Measurements from ENCODE around the gene MAN2C1.
A peak's percentile ranks its signal among the peaks of the same experiment; 100 is the strongest.

MAN2C1 gene

GRCh38 chr15:75361361-75361988 is 6.9 kb downstream of the MAN2C1 start:
- H3K4ac ChIP-seq (ENCODE audit: low read length) = no peak overlapping the region
- H3K4me2 ChIP-seq (ENCODE audit: insufficient read depth, low read length, poor library complexity, severe bottlenecking) = no peak overlapping the region
- H2BK15ac ChIP-seq (ENCODE audit: low read length) = no peak overlapping the region
- no peak overlapping the region for H2BK5ac ChIP-seq (ENCODE audit: low read length)
- peaks cover 0 to 2% of the 10 kb centered on the region in 2 donors for H3K9me3 ChIP-seq (replicated peaks in 1 of 2; ENCODE audit: control insufficient read depth in 2 of 2, insufficient read depth in 1 of 2, low read depth in 1 of 2, low read length in 2 of 2)
- WGBS, 2 donors (ENCODE audit: extremely low coverage in 2 of 2, insufficient read length in 2 of 2, insufficient replicate concordance in 1 of 2) = no CpG with 5 or more reads among the region's 10 CpGs
- no peak overlapping the region for H3K4me3 ChIP-seq (ENCODE audit: low read length in 2 of 2)
- no peaks in the 10 kb centered on the region for H3K4me1 ChIP-seq (ENCODE audit: control insufficient read depth in 2 of 2, insufficient read depth in 1 of 2, low read depth in 1 of 2, low read length in 2 of 2)
- H3K79me1 ChIP-seq (ENCODE audit: low read depth, low read length) = no peaks in the 10 kb centered on the region
- H3K27me3 ChIP-seq (ENCODE audit: control insufficient read depth in 3 of 3, insufficient read depth in 3 of 3, low read depth in 1 of 3, low read length in 3 of 3) = no peaks in the 10 kb centered on the region
- H3K36me3 ChIP-seq (replicated peaks in 1 of 2; ENCODE audit: control insufficient read depth in 2 of 2, insufficient read depth in 2 of 2, low read length in 2 of 2) = peaks cover 36 to 89% of the 10 kb centered on the region in 2 donors
- no peak overlapping the region for H2BK12ac ChIP-seq (ENCODE audit: low read length)
- H4K91ac ChIP-seq (ENCODE audit: low read depth, low read length, poor library complexity) = no peak overlapping the region
- H2AK5ac ChIP-seq (ENCODE audit: low read depth, low read length) = no peak overlapping the region
- H2AFZ ChIP-seq (ENCODE audit: low read length) = no peak overlapping the region
- no peak overlapping the region for H3K27ac ChIP-seq (replicated peaks; ENCODE audit: low read length)
- H3K9ac ChIP-seq (ENCODE audit: low read depth, low read length, poor library complexity) = no peak overlapping the region
- no peak overlapping the region for H2BK120ac ChIP-seq (ENCODE audit: low read depth, low read length)
- DNase-seq (ENCODE audit: low spot score) = no peak
- no peak overlapping the region for H3K23ac ChIP-seq (ENCODE audit: low read depth, low read length, poor library complexity)
- H4K8ac ChIP-seq (ENCODE audit: low read depth, low read length) = no peak overlapping the region
- H3K18ac ChIP-seq (ENCODE audit: low read length) = no peak overlapping the region
- H3K14ac ChIP-seq (ENCODE audit: low read length) = no peak overlapping the region

DNA sequence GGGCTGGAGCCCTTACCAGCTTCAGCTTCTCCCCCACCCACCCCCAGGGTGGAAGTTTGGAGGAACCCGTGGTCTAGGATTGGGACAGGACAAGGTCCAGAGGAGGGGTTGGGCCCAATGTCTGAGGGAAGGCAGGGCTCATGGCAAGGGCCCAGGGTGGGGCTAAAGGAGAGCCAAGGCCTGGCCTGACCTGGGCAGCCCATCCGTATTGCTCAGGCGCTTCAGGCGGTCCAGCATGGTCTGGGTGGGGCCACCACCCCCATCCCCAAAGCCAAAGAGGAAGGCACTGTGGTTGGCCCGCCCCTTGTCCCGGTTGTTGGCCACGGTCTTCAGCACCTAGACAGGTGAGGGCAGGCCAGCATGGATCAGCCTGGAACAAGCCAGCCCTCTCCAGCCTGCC is 7.6 kb downstream of the MAN2C1 start:
- H4K91ac ChIP-seq (ENCODE audit: low read depth, low read length, poor library complexity) = no peak overlapping the region
- H3K9me3 ChIP-seq (replicated peaks in 1 of 2; ENCODE audit: control insufficient read depth in 2 of 2, insufficient read depth in 1 of 2, low read depth in 1 of 2, low read length in 2 of 2) = peaks cover 0 to 2% of the 10 kb centered on the region in 2 donors
- no peak overlapping the region for H4K8ac ChIP-seq (ENCODE audit: low read depth, low read length)
- DNase-seq (ENCODE audit: low spot score) = no peak
- no peak overlapping the region for H3K4me2 ChIP-seq (ENCODE audit: insufficient read depth, low read length, poor library complexity, severe bottlenecking)
- no peak overlapping the region for H2AFZ ChIP-seq (ENCODE audit: low read length)
- no peak overlapping the region for H2BK15ac ChIP-seq (ENCODE audit: low read length)
- H3K4ac ChIP-seq (ENCODE audit: low read length) = no peak overlapping the region
- no peaks in the 10 kb centered on the region for H3K79me1 ChIP-seq (ENCODE audit: low read depth, low read length)
- H2BK12ac ChIP-seq (ENCODE audit: low read length) = no peak overlapping the region
- peaks cover 40 to 89% of the 10 kb centered on the region in 2 donors for H3K36me3 ChIP-seq (replicated peaks in 1 of 2; ENCODE audit: control insufficient read depth in 2 of 2, insufficient read depth in 2 of 2, low read length in 2 of 2)
- H3K9ac ChIP-seq (ENCODE audit: low read depth, low read length, poor library complexity) = peak overlapping the region; percentile 81
- no peak overlapping the region for H3K27ac ChIP-seq (replicated peaks; ENCODE audit: low read length)
- H3K4me1 ChIP-seq (ENCODE audit: control insufficient read depth in 2 of 2, insufficient read depth in 1 of 2, low read depth in 1 of 2, low read length in 2 of 2) = no peaks in the 10 kb centered on the region
- no peak overlapping the region for H3K14ac ChIP-seq (ENCODE audit: low read length)
- H2BK5ac ChIP-seq (ENCODE audit: low read length) = no peak overlapping the region
- H2BK120ac ChIP-seq (ENCODE audit: low read depth, low read length) = no peak overlapping the region
- no peak overlapping the region for H3K4me3 ChIP-seq (ENCODE audit: low read length in 2 of 2)
- H3K27me3 ChIP-seq (ENCODE audit: control insufficient read depth in 3 of 3, insufficient read depth in 3 of 3, low read depth in 1 of 3, low read length in 3 of 3) = no peaks in the 10 kb centered on the region
- no peak overlapping the region for H3K23ac ChIP-seq (ENCODE audit: low read depth, low read length, poor library complexity)
- no peak overlapping the region for H3K18ac ChIP-seq (ENCODE audit: low read length)
- WGBS, 2 donors (ENCODE audit: extremely low coverage in 2 of 2, insufficient read length in 2 of 2, insufficient replicate concordance in 1 of 2) = no CpG with 5 or more reads among the region's 7 CpGs
- H2AK5ac ChIP-seq (ENCODE audit: low read depth, low read length) = no peak overlapping the region

DNA sequence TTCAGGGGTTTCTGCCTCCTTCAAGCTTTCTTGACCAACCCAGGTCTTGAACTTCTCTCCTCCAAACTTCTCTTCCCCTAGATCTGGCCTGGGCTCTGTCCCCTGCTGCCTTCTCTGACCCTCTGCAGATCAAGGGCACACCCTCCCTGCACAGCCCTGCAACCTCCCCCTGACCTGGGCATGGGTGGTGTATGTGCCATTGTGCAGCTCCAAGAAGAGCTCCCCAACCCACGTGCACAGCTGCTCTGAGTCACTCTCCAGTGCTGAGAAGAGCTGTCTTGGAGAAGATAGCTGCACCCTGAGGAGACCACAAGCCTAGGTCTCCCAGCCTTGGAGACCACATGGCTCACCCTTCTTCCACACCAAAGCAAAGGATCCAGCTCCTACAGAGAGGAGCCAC is 8.0 kb downstream of the MAN2C1 start:
- Histone ChIP-seq H2AFZ (ENCODE audit: low read length) (no peak overlapping the region), H3K9me3 (replicated peaks in 1 of 2; ENCODE audit: control insufficient read depth in 2 of 2, insufficient read depth in 1 of 2, low read depth in 1 of 2, low read length in 2 of 2) (peaks cover 0 to 2% of the 10 kb centered on the region in 2 donors), H3K4me2 (ENCODE audit: insufficient read depth, low read length, poor library complexity, severe bottlenecking) (no peak overlapping the region), H3K27me3 (ENCODE audit: control insufficient read depth in 3 of 3, insufficient read depth in 3 of 3, low read depth in 1 of 3, low read length in 3 of 3) (no peaks in the 10 kb centered on the region), H3K27ac (replicated peaks; ENCODE audit: low read length) (no peak overlapping the region), H2BK12ac (ENCODE audit: low read length) (no peak overlapping the region), H3K36me3 (replicated peaks in 1 of 2; ENCODE audit: control insufficient read depth in 2 of 2, insufficient read depth in 2 of 2, low read length in 2 of 2) (peaks cover 40 to 87% of the 10 kb centered on the region in 2 donors), H3K4ac (ENCODE audit: low read length) (no peak overlapping the region), H4K8ac (ENCODE audit: low read depth, low read length) (no peak overlapping the region), H3K9ac (ENCODE audit: low read depth, low read length, poor library complexity) (no peak overlapping the region), H2BK120ac (ENCODE audit: low read depth, low read length) (no peak overlapping the region), H4K91ac (ENCODE audit: low read depth, low read length, poor library complexity) (no peak overlapping the region), H3K79me1 (ENCODE audit: low read depth, low read length) (no peaks in the 10 kb centered on the region), H3K4me1 (ENCODE audit: control insufficient read depth in 2 of 2, insufficient read depth in 1 of 2, low read depth in 1 of 2, low read length in 2 of 2) (no peaks in the 10 kb centered on the region), H3K23ac (ENCODE audit: low read depth, low read length, poor library complexity) (no peak overlapping the region), H2BK5ac (ENCODE audit: low read length) (no peak overlapping the region), H3K4me3 (ENCODE audit: low read length in 2 of 2) (no peak overlapping the region), H2BK15ac (ENCODE audit: low read length) (no peak overlapping the region), H3K14ac (ENCODE audit: low read length) (no peak overlapping the region), H2AK5ac (ENCODE audit: low read depth, low read length) (no peak overlapping the region), H3K18ac (ENCODE audit: low read length) (no peak overlapping the region)
- no peak for DNase-seq (ENCODE audit: low spot score)
- WGBS, 2 donors (ENCODE audit: extremely low coverage in 2 of 2, insufficient read length in 2 of 2, insufficient replicate concordance in 1 of 2) = no CpG with 5 or more reads among the region's 1 CpG

DNA sequence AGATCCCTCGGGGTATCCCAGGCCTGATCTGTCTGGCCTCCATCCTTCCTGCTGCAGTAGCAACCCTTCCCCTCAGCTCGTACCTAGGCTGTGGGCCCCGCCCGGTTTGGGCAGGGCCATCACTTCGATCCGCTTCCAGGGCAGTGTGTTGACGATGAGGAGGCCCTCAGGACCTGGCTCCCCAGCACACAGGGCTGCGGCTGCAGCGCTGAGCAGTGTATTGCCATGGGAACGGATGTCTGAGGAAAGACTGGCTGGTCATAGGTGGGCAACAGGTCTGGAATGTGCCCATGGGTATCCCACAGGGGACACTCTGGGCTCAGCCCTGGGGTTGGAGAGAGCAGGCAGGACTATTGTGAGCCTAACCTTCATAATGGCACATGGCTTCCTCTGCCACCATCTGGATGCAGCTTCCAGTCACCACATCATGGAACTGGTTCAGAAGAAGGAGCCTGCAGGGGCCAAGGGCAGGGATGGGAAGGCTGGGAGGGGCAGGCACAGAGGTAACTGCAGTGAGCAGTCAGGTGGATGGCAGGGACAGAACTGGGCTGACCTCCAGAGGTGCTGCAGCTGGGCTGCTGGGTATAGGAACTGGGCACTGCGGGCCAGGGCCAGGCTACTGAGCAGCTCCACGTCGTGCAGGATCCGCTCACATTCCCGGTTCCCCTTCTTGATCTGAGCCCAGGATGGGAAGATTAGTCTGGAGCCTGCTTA is 8.7 kb downstream of the MAN2C1 start:
- Histone ChIP-seq H3K9me3 (replicated peaks in 1 of 2; ENCODE audit: control insufficient read depth in 2 of 2, insufficient read depth in 1 of 2, low read depth in 1 of 2, low read length in 2 of 2) (peaks cover 0 to 2% of the 10 kb centered on the region in 2 donors), H3K4me1 (ENCODE audit: control insufficient read depth in 2 of 2, insufficient read depth in 1 of 2, low read depth in 1 of 2, low read length in 2 of 2) (no peaks in the 10 kb centered on the region), H3K4ac (ENCODE audit: low read length) (no peak overlapping the region), H3K27me3 (ENCODE audit: control insufficient read depth in 3 of 3, insufficient read depth in 3 of 3, low read depth in 1 of 3, low read length in 3 of 3) (no peaks in the 10 kb centered on the region), H2BK12ac (ENCODE audit: low read length) (no peak overlapping the region), H4K8ac (ENCODE audit: low read depth, low read length) (no peak overlapping the region), H3K18ac (ENCODE audit: low read length) (no peak overlapping the region), H3K27ac (replicated peaks; ENCODE audit: low read length) (no peak overlapping the region), H3K23ac (ENCODE audit: low read depth, low read length, poor library complexity) (no peak overlapping the region), H2BK120ac (ENCODE audit: low read depth, low read length) (no peak overlapping the region), H2AFZ (ENCODE audit: low read length) (no peak overlapping the region), H3K14ac (ENCODE audit: low read length) (no peak overlapping the region), H3K79me1 (ENCODE audit: low read depth, low read length) (no peaks in the 10 kb centered on the region), H3K9ac (ENCODE audit: low read depth, low read length, poor library complexity) (no peak overlapping the region), H3K4me3 (ENCODE audit: low read length in 2 of 2) (no peak overlapping the region), H2AK5ac (ENCODE audit: low read depth, low read length) (no peak overlapping the region), H4K91ac (ENCODE audit: low read depth, low read length, poor library complexity) (no peak overlapping the region), H3K36me3 (replicated peaks in 1 of 2; ENCODE audit: control insufficient read depth in 2 of 2, insufficient read depth in 2 of 2, low read length in 2 of 2) (peaks cover 38 to 81% of the 10 kb centered on the region in 2 donors), H3K4me2 (ENCODE audit: insufficient read depth, low read length, poor library complexity, severe bottlenecking) (no peak overlapping the region), H2BK15ac (ENCODE audit: low read length) (no peak overlapping the region), H2BK5ac (ENCODE audit: low read length) (peak overlapping the region; percentile 48)
- DNase-seq (ENCODE audit: low spot score) = no peak
- WGBS, 2 donors (ENCODE audit: extremely low coverage in 2 of 2, insufficient read length in 2 of 2, insufficient replicate concordance in 1 of 2) = no CpG with 5 or more reads among the region's 15 CpGs

Data from neuronal stem cell (in vitro differentiated cells).